HL-60/S4 treated with retinoic acid at 250 ng/mL for 4 days and 3 days (cell line): Measurements from ENCODE around the gene CNTNAP2.

Experiments used
- in situ Hi-C: fragments of 300-500 bp; cut with MboI; formaldehyde crosslinking; loops from 2 replicates; pipeline ENCODE4 v1.7.0; 2022; ENCODE audit warnings: low sequenced_read_pairs

The CNTNAP2 gene

DNA sequence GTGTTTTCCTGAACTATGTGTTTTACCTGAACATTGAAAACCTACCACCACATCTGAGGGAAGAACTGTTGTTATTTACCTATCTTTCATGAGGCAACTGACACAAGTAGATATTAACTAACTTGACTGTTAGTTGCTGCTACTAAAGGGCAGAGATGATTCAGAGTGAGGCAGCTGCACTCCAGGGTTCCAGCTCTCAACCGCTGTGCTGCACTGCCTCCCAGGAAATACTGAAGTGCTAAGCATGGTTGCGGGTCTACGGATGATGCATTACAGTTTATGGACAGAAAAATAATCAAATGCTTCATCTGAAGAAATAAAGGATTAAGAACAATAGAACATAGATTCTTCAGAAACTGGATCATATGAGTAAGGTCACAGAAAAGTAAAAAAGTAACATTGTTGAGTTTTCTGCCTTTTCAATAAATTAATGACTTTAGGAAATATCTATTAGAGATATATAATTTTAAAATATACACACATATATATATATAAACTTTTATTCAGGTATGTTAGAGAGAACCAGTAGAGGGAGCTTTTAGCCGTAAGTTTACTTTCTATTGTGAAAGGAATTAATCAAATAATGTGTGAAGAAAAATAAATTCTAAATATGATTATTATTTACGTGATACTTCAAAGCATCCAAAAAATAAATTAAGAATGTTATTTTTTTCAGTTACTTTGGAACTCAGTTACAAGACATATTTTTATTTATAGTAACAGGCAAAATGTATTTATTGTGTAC lies 620.0 kb downstream of the CNTNAP2 start:
- in situ Hi-C loops: no loop called here

DNA sequence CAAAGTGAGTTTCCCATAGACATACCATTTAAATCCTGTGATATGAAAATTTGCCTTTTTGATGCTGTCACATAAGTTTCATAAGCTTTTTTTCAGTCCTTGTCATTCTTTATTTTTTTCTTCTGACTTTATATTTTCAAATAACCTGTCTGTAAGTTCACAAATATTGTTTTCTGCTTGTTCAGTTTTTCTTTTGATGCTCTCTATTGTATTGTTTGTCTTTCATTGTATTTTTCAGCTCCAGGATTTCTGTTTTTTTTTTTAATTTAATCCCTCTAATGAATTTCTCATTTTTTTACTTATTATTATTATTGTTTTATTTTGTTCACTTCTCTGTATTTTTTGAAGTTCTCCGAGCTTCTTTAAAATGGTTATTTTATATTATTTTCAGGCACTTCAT lies 623.4 kb downstream of the CNTNAP2 start:
- in situ Hi-C loops: no loop called here

DNA sequence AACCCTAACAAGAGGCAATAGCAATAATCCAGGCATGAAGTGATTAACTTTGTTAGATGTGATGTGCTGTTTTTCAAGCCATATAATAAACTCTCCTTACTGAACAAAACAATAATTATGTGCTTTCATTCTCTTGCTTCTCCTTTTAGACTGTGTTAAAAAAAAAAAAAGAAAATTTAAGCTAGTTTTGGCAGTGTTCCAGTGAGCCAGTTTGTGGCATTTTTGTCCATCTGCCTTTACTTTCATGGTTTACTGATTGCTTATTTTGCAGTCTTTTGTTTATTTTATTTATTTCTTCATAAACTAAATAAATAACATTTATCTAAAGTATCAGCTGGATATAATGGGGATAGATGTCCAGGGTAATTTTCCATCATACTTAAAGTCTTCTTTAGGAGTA lies 625.3 kb downstream of the CNTNAP2 start:
- in situ Hi-C loops: no loop called here

DNA sequence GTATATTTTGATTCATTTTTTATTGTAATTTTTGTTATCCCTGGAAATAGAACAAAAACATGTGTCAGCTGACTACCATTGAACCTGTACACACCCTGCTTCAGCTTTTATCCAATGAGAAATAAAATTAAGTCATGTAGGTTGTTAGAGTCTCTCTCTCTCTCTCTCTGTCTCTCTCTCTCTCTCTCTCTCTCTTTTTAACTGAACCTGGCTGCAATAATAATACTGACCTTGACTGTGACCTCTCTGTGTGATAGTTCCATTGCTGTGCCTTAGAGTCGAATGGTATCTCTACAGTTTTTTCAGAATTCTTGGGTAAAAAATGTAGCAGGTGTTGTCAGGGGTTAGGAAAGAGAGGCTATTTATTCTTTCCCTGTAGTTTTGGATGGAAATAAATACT lies 637.8 kb downstream of the CNTNAP2 start:
- in situ Hi-C loops: no loop called here

DNA sequence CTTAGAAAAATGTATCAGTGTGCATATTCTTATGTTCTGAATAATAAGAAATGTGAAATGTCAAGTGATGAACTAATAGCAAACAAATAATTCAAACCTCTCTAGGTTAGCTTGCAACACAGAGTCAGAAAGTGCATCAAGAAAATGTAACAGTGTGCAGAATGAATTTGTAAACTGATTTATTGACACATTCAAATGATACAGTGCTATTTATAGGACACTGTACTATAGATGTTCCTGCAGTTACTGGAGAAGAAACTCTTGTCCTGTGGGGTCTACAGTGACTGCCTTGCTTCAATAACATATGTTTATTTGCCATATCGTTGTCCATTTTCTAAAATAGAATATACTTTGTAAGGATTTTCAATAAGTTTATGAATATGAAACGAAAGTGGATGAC lies 639.0 kb downstream of the CNTNAP2 start:
- in situ Hi-C loops: no loop called here

DNA sequence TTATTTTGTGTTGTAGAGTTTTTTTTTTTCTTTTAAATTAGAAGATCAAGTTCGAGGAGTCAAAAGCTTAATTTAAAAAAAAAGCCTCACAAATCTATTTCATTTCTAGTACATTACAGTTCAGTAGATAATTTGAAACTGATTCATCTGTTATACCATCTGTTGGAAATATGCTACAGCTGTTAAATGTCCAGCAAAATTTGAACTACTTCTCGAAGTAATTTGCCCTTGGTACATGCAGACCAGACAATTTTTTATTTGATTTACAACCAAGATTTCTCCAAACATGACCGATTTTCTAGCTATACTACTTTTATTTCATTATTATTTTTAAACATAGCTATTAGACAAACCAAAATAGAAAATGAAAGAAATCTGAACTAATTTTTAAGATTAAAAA lies 647.9 kb downstream of the CNTNAP2 start:
- in situ Hi-C loops: no loop called here

DNA sequence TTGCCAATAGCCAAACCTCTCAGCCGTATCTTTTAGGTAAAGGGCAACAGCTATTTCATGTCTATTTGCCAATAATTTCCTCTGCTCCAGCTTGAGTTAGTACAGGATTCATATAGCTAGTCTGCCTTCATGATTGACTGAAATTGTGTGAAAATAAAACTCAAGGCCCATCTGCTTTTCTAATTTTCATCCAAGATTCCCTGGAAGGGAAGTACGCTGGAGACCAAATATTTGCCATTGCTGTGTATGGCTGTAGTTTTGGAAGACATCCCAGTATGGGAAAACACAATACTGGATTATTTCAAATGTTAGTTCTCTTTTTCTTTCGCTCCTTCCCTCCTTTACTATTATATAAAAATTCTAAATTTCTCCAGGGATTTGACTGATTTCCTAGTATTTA lies 652.4 kb downstream of the CNTNAP2 start:
- in situ Hi-C loops: no loop called here

DNA sequence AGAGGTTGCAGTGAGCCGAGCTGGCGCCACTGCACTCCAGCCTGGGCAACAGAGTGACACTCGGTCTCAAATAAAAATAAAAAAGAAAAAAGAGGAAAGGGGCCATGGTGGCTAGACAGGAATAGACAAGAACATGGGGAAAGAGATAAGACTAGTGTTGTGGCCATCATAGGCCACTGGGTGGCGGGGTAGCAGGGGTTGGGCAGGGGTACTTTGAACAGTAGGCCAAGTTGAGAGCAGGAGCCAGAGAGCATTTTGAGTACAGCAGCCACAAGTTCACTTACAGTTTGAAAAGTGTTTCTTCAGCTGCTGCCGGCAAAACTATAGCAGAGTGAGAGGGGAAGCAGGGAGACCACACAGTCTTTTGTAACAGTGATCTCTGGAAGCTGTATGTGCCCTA lies 656.0 kb downstream of the CNTNAP2 start:
- in situ Hi-C loops: no loop called here

DNA sequence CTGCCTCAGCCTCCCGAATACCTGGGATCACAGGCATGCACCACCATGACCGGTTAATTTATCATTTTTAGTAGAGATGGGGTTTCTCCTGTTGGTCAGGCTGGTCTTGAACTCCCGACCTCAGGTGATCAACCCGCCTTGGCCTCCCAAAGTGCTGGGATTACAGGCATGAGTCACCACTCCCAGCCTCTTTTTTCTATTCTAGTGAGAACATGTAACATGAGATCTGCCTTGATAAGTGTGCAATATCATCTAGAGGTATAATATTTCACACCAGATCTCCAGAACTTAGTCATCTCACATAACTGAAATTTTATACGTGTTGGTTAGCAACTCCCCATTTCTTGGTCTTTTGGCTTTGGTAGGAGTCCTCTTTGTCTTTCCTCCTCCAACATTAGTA lies 656.9 kb downstream of the CNTNAP2 start:
- in situ Hi-C loops: no loop called here

DNA sequence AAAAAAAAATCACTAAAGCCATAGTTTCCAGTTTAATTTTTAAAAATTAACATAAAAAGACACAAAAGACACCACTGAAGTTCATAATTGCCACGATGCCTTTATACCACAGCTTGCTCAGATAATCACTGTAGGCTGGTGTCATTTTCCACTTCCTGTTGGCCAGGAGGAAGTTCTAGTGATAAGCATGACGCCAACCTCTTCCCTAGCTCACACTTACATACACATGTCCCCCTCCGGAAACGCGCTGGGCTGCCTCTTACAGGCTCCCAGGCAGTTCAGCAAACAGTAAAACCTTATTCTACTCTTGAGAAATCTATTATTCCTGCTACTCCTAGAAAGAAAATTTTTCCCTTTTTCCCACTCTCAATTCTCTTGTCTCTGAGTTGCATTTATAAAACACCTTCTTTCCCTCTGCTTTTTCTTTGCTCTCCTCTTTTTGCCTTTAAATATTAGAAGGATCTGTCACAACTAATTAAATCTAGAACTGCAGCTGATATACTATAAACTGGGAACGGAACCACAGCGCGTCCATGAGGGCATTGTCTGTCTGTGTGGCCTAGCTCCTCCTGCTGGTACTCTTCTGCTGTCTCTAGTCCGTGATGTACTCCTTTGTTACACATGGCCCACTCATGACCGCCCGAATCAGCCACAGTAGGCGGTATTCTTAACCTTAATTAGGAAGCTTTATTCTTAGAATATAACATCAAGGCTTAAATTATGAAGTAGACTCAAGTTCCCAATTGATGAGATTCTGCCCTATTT lies 664.9 kb downstream of the CNTNAP2 start:
- in situ Hi-C loops: no loop called here

DNA sequence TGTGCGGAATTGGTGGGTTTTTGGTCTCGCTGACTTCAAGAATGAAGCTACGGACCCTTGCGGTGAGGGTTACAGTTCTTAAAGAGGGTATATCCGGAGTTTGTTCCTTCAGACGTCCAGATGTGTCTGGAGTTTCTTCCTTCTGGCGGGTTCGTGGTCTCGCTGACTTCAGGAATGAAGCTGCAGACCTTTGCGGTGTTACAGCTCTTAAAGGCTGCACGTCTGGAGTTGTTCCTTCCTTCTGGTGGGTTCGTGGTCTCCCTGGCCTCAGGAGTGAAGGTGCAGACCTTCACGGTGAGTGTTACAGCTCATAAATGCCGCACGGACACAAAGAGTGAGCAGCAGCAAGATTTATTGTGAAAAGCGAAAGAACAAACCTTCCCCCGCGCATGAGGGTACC lies 670.7 kb downstream of the CNTNAP2 start:
- in situ Hi-C loops: no loop called here

DNA sequence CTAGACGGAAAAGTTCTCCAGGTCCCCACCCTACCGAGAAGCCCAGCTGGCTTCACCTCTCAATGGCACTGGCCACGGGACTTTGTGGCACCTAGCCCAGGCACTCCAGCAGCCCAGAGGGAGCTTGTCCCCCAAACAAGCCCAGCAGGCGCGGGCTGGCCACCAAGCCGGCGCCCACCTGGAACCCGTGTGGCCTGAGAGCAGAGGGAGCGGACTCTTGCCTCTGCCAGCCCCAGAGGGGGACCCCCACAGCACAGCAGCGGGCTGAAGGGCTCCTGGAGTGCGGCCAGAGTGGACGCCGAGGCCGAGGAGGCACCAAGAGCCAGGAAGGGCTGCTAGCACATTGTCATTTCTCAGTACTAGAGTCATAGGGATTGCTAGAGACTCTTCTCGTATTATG lies 671.4 kb downstream of the CNTNAP2 start:
- in situ Hi-C loops: no loop called here

DNA sequence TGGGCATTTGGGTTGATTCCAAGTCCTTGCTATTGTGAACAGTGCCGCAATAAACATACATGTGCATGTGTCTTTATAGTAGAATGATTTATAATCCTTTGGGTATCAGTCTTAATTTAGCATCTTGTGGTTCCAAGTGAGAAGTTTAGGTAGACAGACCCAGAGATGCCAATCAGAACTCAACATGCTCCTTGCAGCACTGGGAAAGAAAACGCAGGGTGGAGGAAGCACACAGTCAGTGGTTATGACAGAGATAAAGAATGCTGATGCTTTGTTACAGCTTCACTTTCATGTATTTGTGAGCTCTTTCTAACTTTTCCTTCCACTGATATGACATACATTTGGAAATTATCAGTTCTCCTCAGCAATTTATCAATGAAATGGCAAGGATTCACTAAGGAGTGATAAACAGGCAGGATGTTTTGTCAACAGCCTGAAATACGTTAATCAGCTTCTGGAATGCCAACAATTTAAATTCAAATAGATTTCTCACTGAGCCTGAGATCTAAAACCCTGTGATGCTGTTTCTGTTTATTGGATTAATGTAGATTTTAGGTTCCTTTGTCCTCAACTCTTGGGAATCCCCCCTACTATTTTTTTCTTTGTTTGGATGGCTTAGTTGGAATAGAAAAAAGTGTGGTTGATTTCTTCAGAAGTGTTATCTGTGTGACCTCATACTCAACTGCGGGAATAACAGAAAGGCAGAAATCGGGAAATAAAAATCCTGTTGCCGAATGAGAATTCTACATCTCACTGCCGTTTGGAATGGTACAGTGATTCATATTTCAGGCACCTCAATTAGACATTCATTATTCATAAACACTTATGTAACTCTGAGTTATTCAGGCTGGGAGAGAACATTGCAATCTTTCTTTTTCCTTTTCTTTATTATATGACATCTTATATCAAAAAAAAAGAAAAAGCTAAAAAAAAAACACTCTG lies 675.0 kb downstream of the CNTNAP2 start:
- in situ Hi-C loops: no loop called here

DNA sequence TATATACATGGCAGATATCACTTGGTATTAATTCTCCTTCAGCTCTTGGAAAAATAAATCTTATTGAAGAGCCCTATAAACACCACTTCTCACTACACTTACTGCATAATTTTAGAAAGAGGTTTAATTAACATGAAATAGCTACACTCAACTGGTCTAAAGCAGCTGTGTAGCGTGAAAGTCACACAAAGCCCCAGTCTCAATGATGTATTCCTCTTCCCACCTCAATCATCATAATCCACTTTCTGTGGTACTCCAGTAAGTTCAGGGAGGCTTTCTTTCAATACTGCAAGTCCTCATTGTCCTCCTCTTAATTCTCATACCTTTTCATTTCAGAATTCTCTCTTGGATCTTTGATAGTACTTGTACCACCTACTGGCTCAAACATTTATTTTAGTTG lies 688.0 kb downstream of the CNTNAP2 start:
- in situ Hi-C loops: no loop called here

DNA sequence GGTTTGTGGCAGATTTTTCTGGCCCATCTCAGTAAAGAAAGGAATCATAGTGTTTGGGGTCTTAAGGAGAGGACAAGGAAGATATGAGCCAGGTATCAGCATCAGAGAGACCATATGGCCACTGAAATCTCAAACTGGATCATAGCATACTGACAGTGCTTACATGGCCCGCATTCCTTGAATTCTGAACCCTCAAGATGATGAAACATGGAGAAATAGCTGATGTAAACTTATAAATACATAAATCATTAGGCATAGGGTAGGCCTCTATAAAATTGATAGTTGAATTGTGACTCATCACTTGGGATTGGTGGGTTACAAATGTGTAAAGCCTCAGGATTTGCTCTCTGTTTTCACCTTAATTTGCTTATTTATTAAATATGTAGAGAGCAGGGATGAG lies 688.5 kb downstream of the CNTNAP2 start:
- in situ Hi-C loops: no loop called here

DNA sequence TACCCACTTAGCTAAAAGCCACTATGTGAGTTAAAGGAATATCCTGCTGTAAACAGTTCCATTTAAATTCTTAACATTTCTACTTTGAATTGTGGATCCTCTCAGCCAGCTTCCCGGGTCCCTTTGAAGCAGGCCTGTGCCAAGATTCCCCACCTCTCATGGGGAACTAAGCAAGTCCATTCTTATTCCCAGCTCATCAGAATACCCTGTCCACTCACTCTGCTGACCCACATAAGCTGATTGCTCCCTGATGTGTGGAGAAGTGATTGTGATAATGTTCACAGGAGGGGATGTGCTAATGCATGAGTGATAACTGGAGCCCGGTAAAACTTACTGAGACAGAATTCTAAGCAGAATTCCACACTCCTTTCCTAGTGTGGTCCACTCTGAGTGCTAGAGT lies 709.7 kb downstream of the CNTNAP2 start:
- in situ Hi-C loops: no loop called here

DNA sequence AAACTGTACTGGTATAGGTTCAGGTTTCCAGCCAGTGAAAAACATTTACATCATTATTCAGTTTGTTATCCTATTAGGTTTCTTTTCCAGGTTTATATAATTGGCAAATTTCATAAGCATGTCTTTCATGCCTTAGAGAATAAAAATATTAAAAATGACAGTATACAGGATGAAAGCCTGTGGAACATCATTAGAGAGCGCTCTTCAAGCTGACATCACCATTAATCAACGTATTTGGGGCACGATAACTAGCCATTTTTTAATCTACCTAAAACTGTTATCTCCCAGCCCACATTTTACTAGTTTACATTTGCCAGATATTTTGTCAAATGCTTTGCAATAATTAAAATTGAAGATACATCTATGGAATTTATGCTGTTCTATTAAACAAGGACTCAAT lies 714.1 kb downstream of the CNTNAP2 start:
- in situ Hi-C loops: no loop called here

DNA sequence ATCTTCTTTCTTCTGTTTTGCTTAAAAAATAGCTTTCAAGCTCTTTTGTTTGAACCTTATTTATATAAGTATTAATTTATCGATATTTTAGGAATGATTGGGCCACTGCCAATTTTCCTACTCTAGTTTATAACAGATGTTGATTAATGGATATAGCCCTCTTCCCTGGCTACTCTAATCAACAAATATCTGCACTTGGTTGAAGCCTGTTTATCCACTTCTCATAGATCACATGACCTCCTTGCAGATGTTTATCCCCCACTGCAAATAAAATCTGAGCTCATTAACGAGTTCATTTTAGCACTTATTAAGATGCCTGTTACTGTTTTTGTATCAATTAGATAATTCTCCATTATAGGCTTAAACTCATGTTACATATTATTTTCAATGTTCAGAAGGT lies 715.3 kb downstream of the CNTNAP2 start:
- in situ Hi-C loops: no loop called here

DNA sequence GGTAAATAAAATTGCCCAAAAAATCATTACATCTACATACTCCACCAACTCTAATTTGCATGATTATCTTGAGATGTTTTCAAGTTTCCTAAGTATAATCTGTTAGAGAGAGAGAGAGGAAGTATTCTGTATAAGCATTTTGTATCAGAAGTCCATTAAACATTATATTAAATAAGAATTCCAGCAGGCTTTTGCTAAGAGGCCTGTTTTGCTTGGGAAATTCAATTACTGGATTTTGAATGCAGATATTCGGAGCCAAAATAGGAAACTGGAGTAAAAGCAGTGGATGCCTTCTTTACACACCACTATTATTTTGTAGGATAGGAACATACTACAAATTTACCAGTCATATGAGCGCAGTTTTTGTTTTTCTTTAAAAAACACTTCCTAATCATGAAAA lies 727.8 kb downstream of the CNTNAP2 start:
- in situ Hi-C loops: no loop called here

DNA sequence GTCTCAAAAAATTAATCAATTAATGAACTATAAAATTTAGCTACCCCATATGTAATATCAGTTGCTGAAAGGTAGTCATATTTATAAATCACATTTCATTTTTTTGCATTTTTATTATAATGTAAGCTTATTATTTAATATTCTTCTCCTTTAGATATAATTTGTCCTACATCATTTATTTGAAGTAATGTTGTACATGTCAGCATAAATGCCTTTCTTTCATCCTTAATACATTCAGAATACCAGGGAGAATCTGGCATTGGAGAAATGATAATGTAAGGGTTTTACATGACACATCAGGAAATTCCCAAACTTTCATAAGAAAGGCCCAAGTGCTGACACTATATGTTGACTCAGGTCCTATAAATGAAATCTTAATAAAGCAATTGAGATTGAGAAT lies 742.1 kb downstream of the CNTNAP2 start:
- in situ Hi-C loops: no loop called here

DNA sequence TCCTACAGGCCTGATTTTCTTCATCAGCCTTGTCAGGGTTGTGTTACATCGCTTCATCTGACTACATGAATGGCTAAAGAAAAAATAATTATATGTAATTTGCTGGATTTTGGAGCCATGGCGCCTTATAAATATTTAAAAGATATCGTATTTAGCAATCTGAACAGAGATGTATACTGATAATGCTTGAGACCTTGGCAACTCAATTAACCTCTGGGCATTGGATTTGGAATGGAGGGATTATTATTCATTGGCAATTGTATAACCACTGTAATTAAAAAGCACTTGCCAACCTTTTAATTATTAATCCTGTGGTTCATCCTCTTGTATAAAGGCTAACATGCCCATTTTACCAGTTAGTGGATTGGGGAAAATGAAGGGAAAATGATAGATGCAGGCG lies 745.1 kb downstream of the CNTNAP2 start:
- in situ Hi-C loops: no loop called here

DNA sequence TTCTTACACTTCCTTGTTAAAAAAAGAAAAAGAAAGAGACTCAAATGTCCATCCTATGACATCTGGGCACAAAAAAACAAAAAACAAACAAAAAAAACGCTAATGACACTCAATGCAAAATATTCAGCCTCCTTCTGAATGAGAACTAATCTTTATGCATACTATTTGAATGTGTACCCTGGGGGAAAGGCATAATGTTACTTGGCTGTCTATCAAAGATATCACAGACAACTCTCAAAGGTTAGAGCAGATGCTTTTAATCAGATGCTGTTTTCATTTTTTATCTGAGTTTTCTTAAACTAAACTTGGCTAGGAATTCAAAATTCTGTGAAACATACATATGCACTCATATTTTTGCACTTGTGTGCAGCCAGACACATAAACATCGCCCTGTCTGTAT lies 745.8 kb downstream of the CNTNAP2 start:
- in situ Hi-C loops: no loop called here
